Measurements from ENCODE around the gene ANKRA2.

DNA sequence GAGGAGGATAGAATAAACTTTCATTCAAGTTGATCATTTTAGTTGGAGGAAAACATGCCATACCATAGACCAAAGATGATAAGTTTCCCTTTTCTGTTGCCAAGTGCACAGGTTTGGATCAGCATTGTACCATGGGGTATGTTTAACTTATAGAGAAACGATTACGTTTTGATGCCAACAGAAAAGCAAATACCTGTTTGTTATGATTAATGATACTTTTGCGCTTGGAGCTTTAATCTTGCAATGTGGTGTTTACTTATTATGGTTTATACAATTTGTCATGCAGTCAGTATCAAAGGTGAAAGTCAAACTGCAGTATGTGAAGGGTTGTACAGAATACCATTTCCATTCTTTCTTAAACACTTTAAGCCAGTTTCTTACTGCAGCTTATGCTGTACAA is 47.4 kb upstream of the ANKRA2 start:
- TF ChIP-seq, protein P1, sequence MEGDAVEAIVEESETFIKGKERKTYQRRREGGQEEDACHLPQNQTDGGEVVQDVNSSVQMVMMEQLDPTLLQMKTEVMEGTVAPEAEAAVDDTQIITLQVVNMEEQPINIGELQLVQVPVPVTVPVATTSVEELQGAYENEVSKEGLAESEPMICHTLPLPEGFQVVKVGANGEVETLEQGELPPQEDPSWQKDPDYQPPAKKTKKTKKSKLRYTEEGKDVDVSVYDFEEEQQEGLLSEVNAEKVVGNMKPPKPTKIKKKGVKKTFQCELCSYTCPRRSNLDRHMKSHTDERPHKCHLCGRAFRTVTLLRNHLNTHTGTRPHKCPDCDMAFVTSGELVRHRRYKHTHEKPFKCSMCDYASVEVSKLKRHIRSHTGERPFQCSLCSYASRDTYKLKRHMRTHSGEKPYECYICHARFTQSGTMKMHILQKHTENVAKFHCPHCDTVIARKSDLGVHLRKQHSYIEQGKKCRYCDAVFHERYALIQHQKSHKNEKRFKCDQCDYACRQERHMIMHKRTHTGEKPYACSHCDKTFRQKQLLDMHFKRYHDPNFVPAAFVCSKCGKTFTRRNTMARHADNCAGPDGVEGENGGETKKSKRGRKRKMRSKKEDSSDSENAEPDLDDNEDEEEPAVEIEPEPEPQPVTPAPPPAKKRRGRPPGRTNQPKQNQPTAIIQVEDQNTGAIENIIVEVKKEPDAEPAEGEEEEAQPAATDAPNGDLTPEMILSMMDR (IDR thresholded peaks at IDR 0.05; ENCODE audit: poor library complexity, severe bottlenecking), result no peak
- no peak for TF ChIP-seq POLR2AphosphoS5 (IDR thresholded peaks at IDR 0.05)
- TF ChIP-seq, protein P2, sequence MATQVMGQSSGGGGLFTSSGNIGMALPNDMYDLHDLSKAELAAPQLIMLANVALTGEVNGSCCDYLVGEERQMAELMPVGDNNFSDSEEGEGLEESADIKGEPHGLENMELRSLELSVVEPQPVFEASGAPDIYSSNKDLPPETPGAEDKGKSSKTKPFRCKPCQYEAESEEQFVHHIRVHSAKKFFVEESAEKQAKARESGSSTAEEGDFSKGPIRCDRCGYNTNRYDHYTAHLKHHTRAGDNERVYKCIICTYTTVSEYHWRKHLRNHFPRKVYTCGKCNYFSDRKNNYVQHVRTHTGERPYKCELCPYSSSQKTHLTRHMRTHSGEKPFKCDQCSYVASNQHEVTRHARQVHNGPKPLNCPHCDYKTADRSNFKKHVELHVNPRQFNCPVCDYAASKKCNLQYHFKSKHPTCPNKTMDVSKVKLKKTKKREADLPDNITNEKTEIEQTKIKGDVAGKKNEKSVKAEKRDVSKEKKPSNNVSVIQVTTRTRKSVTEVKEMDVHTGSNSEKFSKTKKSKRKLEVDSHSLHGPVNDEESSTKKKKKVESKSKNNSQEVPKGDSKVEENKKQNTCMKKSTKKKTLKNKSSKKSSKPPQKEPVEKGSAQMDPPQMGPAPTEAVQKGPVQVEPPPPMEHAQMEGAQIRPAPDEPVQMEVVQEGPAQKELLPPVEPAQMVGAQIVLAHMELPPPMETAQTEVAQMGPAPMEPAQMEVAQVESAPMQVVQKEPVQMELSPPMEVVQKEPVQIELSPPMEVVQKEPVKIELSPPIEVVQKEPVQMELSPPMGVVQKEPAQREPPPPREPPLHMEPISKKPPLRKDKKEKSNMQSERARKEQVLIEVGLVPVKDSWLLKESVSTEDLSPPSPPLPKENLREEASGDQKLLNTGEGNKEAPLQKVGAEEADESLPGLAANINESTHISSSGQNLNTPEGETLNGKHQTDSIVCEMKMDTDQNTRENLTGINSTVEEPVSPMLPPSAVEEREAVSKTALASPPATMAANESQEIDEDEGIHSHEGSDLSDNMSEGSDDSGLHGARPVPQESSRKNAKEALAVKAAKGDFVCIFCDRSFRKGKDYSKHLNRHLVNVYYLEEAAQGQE (IDR thresholded peaks at IDR 0.05; ENCODE audit: borderline replicate concordance), result no peak
- no peak for TF ChIP-seq EP300 (conservative IDR thresholded peaks at IDR 0.05; ENCODE audit: poor library complexity, severe bottlenecking)
- TF ChIP-seq MXI1 (conservative IDR thresholded peaks at IDR 0.05; ENCODE audit: poor library complexity, severe bottlenecking), result no peak
- no peak for TF ChIP-seq EZH2 (IDR thresholded peaks at IDR 0.05; ENCODE audit: borderline replicate concordance, insufficient read depth, low read length, poor library complexity, severe bottlenecking)
- no peak for TF ChIP-seq TAF1 (IDR thresholded peaks at IDR 0.05; ENCODE audit: low read depth)
- TF ChIP-seq SMC3 (conservative IDR thresholded peaks at IDR 0.05; ENCODE audit: poor library complexity), result no peak
